AG04449 (cell line): ENCODE measurements around the gene EVC.

ENCODE experiments used
- CTCF ChIA-PET: fragments of 350-600 bp; formaldehyde crosslinking; extraction: SDS; loops from one replicate; lab custom pipeline; 2021; ENCODE audit warnings: antibody characterized with exemption; lab: Yijun Ruan, JAX
- POLR2A ChIA-PET: fragments of 400-600, 350-600 bp; formaldehyde crosslinking; extraction: SDS; loops from one replicate; lab custom pipeline; 2020; ENCODE audit warnings: antibody characterized with exemption, inconsistent platforms; lab: Yijun Ruan, JAX
- DNase-seq: peaks from one replicate; pipeline ENCODE4 v3.0.0-alpha.2; 2010; ENCODE audit warnings: low read depth, low spot score
- H3K4me3 ChIP-seq: 2 replicates; pipeline ENCODE4 v1.5.1; 2011; ENCODE audit warnings: low read depth, mild to moderate bottlenecking, control low read depth, low read length
- CTCF ChIP-seq: IDR thresholded peaks from one replicate; pipeline ENCODE4 v1.5.1; 2011; ENCODE audit warnings: mild to moderate bottlenecking, moderate library complexity, low read length, control low read depth, inconsistent platforms; ENCODE audit not compliant: insufficient read depth; ENCODE audit errors: missing control alignments

Gene EVC

GRCh38 chr4:5749568-5749967 is 38.6 kb downstream of the EVC start:
- ChIA-PET POLR2A (interaction anchor here (0.8 kb wide), 1 partner anchor 28 kb away, joined by 5 read pairs; no protein-coding TSS in a partner anchor), CTCF (interaction anchor here (1.1 to 1.5 kb wide), 2 partner anchors 41 to 63 kb away, joined by 3 to 4 read pairs; no protein-coding TSS in a partner anchor)
- TF ChIP-seq CTCF: no peak
- no peak overlapping the region for H3K4me3 ChIP-seq
- no peak for DNase-seq

- no peak overlapping the region for H3K4me3 ChIP-seq
- TF ChIP-seq CTCF: no peak
- CTCF ChIA-PET: interaction anchor here (0.7 to 1.5 kb wide), 2 partner anchors 22 to 63 kb away, joined by 4 read pairs; no protein-coding TSS in a partner anchor
- POLR2A ChIA-PET: interaction anchor here (0.6 kb wide), 1 partner anchor 8 kb away, joined by 3 read pairs; no protein-coding TSS in a partner anchor
- DNase-seq: peak; percentile 86
Measured at GRCh38 chr4:5750052-5750945, 39.3 kb downstream of the EVC start.

- POLR2A ChIA-PET: interaction anchor here (0.6 kb wide), 1 partner anchor 7 kb away, joined by 3 read pairs; no protein-coding TSS in a partner anchor
- CTCF ChIA-PET: interaction anchor here (1.5 kb wide), 1 partner anchor 62 kb away, joined by 4 read pairs; no protein-coding TSS in a partner anchor
Measured at GRCh38 chr4:5750946-5751665, 40.1 kb downstream of the EVC start.

GRCh38 chr4:5751666-5752375 is 40.8 kb downstream of the EVC start:
- CTCF ChIA-PET: interaction anchor here (1.3 kb wide), 1 partner anchor 42 kb away, joined by 5 read pairs; no protein-coding TSS in a partner anchor
- no peak overlapping the region for H3K4me3 ChIP-seq
- TF ChIP-seq CTCF: no peak
- no peak for DNase-seq
- POLR2A ChIA-PET: no interaction called here

More at GRCh38 chr4:5750946-5751665, 40.1 kb downstream of the EVC start:
- DNase-seq: no peak
- H3K4me3 ChIP-seq: no peak overlapping the region
- no peak for TF ChIP-seq CTCF

GRCh38 chr4:5752376-5753184 is 41.6 kb downstream of the EVC start:
- no peak for TF ChIP-seq CTCF
- H3K4me3 ChIP-seq: no peak overlapping the region
- no peak for DNase-seq
- CTCF ChIA-PET: interaction anchor here (1.3 kb wide), 1 partner anchor 42 kb away, joined by 5 read pairs; no protein-coding TSS in a partner anchor
- POLR2A ChIA-PET: interaction anchor here (0.7 kb wide), 1 partner anchor 58 kb away, joined by 7 read pairs; no protein-coding TSS in a partner anchor
